ENCODE results near the gene HNRNPA2B1. TPM values are rescaled to one million over a fixed set of nuclear protein-coding genes. Genes with fewer than 3 reads are reported as not detected.

Gene HNRNPA2B1
- total RNA-seq = 100 to 1,000 TPM; 600 to 996 TPM

DNA sequence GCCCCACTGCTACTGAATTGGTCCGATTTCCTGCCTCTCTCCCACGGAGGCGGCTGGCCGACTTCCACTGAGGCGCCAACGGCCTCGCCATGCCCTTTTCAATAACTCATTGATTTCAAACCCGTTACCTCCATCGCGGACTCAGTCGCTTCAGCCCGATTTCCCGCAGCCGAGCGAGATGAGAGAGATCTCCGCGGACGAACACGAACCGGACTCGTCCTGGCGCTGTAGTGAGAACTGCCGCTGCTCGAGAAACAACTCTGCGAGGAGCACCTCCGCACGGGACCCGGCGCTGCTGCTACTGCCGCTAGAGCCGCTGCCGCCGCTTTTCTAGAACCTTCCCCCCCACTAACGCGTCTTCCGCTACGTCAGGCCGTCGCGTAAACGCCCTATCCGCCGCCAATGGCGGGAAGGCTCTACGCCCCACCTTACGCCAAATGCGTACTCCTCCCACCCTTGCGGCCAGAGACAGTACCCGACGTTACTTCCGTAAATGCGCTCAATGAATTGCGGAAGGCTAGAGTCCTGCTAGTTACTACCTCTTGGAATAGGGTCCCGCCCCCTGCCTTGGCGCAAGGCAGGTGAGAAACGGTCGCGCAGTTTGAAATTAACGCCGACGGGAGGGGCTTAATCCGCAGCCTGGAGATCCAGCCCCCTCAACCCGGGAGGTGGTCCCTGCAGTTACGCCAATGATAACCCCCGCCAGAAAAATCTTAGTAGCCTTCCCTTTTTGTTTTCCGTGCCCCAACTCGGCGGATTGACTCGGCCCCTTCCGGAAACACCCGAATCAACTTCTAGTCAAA lies at the start of gene HNRNPA2B1:
HNRNPA2B1 (minus strand) TSS at position 303 of the 803 bp plus-strand sequence; CDS start at position 134, 169 bp downstream.
- Mint-ChIP-seq H3K36me3 (ENCODE audit: low read depth) (peaks cover 82% of the 10 kb centered on the region), H3K9me3 (ENCODE audit: low read depth) (no peaks in the 10 kb centered on the region), H3K4me3 (peak within 1 kb of the TSS; percentile 100), H3K4me1 (peaks cover 36% of the 10 kb centered on the region), H3K27ac (peak within 1 kb of the TSS; percentile 100), H3K27me3 (no peaks in the 10 kb centered on the region)
- ATAC-seq = peak; percentile 71
- CTCF ChIA-PET = interaction anchor here (0.7 to 4.6 kb wide), 6 partner anchors 9 to 306 kb away, joined by 3 to 24 read pairs (median 3); no protein-coding TSS in a partner anchor
- POLR2A ChIA-PET = interaction anchor here (0.6 to 4.6 kb wide), 14 partner anchors 7 to 232 kb away, joined by 3 to 68 read pairs (median 4); partner anchors contain the start of gene NFE2L3
- DNase-seq = peak; percentile 97
- intact Hi-C loops (cut with DNase I, micrococcal nuclease) = loop anchor here (1.0 to 5.0 kb wide), 14 partner anchors 44 to 1628 kb away; partner anchors contain the start of genes CYCS (in 1 of the 2), HIBADH (in 1 of the 2), NFE2L3 (in 1 of the 2) and PALS2 (in 1 of the 2)

- Mint-ChIP-seq H3K27me3 (no peaks in the 10 kb centered on the region), H3K4me1 (no peaks in the 10 kb centered on the region), H3K36me3 (ENCODE audit: low read depth) (no peaks in the 10 kb centered on the region), H3K4me3 (no peak overlapping the region), H3K27ac (no peak overlapping the region), H3K9me3 (ENCODE audit: low read depth) (no peaks in the 10 kb centered on the region)
- POLR2A ChIA-PET = no interaction called here
- ATAC-seq = no peak
- CTCF ChIA-PET = no interaction called here
- intact Hi-C loops (cut with DNase I, micrococcal nuclease) = no loop called here
- no peak for DNase-seq
Observed at GRCh38 chr7:26250239-26250638, 49.7 kb upstream of the HNRNPA2B1 start.

DNA sequence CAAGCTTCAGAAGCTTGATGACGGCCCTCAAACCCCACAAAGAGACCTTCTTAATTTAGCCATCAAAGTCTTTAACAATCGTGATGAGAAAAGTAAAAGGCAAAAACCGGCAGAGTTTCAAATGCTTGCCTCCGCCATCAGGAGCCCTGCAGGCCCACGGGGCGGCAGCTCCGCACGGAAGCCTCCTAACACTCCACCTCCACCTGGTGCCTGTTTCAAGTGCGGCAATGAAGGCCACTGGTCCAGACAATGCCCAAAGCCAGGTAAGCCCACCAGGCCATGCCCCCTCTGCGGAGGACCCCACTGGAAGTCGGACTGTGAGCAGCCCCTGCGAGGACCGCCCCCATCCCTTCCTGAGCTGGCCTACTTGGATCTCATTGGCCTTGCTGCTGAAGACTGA lies 44.6 kb upstream of the HNRNPA2B1 start:
- ChIA-PET CTCF (no interaction called here), POLR2A (no interaction called here)
- no peaks in the 10 kb centered on the region for H3K4me1 Mint-ChIP-seq
- no peaks in the 10 kb centered on the region for H3K36me3 Mint-ChIP-seq (ENCODE audit: low read depth)
- intact Hi-C loops (cut with DNase I, micrococcal nuclease) = no loop called here
- no peak for DNase-seq
- H3K4me3 Mint-ChIP-seq = no peak overlapping the region
- no peak for ATAC-seq
- H3K9me3 Mint-ChIP-seq (ENCODE audit: low read depth) = no peaks in the 10 kb centered on the region
- H3K27me3 Mint-ChIP-seq = no peaks in the 10 kb centered on the region
- H3K27ac Mint-ChIP-seq = no peak overlapping the region

DNA sequence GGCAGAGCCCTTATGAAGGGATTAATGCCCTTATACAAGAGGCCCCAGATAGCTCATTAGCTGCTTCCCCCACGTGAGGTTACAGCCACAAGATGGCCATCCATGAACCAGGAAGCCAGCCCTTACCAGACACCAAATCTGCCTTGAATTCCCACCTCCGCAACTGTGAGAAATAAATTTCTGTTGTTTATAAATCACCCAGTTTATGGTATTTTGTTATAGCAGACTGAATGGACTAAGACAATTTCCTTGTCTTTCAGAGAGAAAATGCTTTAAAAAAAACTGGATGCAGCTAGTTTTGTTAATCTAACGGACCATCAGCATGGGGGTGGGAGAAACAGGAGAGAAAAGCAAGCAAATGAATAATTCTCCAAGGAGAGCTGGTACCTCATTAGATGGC lies 37.5 kb upstream of the HNRNPA2B1 start:
- intact Hi-C loops (cut with DNase I, micrococcal nuclease) = no loop called here
- Mint-ChIP-seq H3K27me3 (no peaks in the 10 kb centered on the region), H3K4me1 (no peaks in the 10 kb centered on the region), H3K9me3 (ENCODE audit: low read depth) (no peaks in the 10 kb centered on the region), H3K4me3 (no peak overlapping the region), H3K27ac (no peak overlapping the region), H3K36me3 (ENCODE audit: low read depth) (no peaks in the 10 kb centered on the region)
- no peak for DNase-seq
- ATAC-seq = no peak
- ChIA-PET CTCF (no interaction called here), POLR2A (no interaction called here)

DNA sequence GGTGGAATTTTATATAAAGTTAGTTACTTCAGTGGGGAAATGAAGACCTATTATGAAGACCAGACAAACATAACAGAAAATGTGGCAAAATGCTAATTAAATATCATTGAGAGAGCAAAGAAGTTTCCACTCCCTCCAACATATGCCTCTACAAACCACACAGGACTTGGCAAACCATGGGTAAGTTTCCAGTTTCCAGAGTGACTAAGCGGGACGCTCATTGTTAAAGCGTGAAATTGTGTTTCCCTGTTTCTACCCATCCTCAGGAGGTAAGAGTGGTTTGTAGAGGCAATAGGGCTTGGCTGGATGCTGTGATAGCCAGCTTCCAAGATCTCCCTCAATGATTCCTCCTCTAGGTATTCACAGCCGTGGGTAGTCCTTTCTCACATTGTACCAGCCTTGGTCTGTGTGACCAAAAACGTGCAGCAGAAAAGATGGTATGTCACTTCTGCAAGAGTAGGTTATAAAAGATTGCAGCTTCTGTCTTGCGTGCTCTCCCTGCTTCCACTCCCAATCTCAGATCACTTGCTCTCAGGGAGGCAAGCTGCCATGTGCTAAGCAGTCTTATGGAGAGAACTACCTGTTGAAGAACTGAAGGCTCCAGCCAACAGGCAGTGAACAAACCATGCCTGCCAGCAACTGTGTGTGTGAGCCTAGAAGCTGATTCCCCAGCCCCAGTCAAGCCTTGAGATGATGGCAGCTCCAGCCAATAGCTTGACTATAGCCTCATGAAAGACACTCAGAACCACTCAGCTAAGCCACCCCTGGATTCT lies 36.7 kb upstream of the HNRNPA2B1 start:
- ATAC-seq = peak; percentile 39
- DNase-seq = no peak
- POLR2A ChIA-PET = no interaction called here
- Mint-ChIP-seq H3K4me3 (no peak overlapping the region), H3K27ac (no peak overlapping the region), H3K36me3 (ENCODE audit: low read depth) (no peaks in the 10 kb centered on the region), H3K27me3 (no peaks in the 10 kb centered on the region), H3K4me1 (no peaks in the 10 kb centered on the region), H3K9me3 (ENCODE audit: low read depth) (no peaks in the 10 kb centered on the region)
- intact Hi-C loops (cut with DNase I, micrococcal nuclease) = no loop called here
- CTCF ChIA-PET = interaction anchor here (0.7 to 1.5 kb wide), 3 partner anchors 18 to 298 kb away, joined by 3 to 5 read pairs (median 3); no protein-coding TSS in a partner anchor

GRCh38 chr7:26233902-26234511 lies 33.5 kb upstream of the HNRNPA2B1 start:
- ATAC-seq = no peak
- Mint-ChIP-seq H3K27me3 (no peaks in the 10 kb centered on the region), H3K27ac (no peak overlapping the region), H3K4me3 (no peak overlapping the region), H3K9me3 (ENCODE audit: low read depth) (no peaks in the 10 kb centered on the region), H3K4me1 (no peaks in the 10 kb centered on the region), H3K36me3 (ENCODE audit: low read depth) (no peaks in the 10 kb centered on the region)
- ChIA-PET POLR2A (no interaction called here), CTCF (interaction anchor here (0.6 to 0.7 kb wide), 2 partner anchors 132 to 144 kb away, joined by 3 to 4 read pairs; no protein-coding TSS in a partner anchor)
- intact Hi-C loops (cut with DNase I, micrococcal nuclease) = no loop called here
- no peak for DNase-seq

DNA sequence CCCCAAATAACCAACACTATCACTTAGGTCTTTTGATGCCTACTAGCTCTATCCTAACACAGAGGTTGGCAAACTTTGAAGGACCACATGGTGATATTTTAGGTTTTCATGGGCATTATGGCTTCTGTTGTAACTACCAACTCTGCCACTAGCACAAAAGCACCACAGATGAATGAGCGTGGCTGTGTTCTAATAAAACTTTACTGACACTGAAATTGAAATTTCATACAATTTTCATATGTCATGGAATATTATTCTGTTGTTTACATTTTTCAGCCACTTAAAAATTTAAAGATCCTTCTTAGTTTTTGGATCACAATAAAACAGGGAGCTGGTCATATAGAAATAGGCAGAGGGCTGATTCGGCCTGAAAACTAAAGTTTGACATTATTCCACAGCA lies 27.4 kb upstream of the HNRNPA2B1 start:
- CTCF ChIA-PET = interaction anchor here (0.6 kb wide), 1 partner anchor 24 kb away, joined by 7 read pairs; no protein-coding TSS in a partner anchor
- intact Hi-C loops (cut with DNase I, micrococcal nuclease) = no loop called here
- H3K4me3 Mint-ChIP-seq = no peak overlapping the region
- POLR2A ChIA-PET = interaction anchor here (0.7 kb wide), 1 partner anchor 372 kb away, joined by 3 read pairs; no protein-coding TSS in a partner anchor
- H3K36me3 Mint-ChIP-seq (ENCODE audit: low read depth) = no peaks in the 10 kb centered on the region
- no peak for DNase-seq
- no peaks in the 10 kb centered on the region for H3K9me3 Mint-ChIP-seq (ENCODE audit: low read depth)
- no peak overlapping the region for H3K27ac Mint-ChIP-seq
- no peak for ATAC-seq
- no peaks in the 10 kb centered on the region for H3K4me1 Mint-ChIP-seq
- H3K27me3 Mint-ChIP-seq = peaks cover 2% of the 10 kb centered on the region

- ATAC-seq (no peak), DNase-seq (no peak)
- ChIA-PET POLR2A (no interaction called here), CTCF (no interaction called here)
- Mint-ChIP-seq H3K9me3 (ENCODE audit: low read depth) (no peaks in the 10 kb centered on the region), H3K4me1 (no peaks in the 10 kb centered on the region), H3K27me3 (peaks cover 2% of the 10 kb centered on the region), H3K27ac (no peak overlapping the region), H3K4me3 (no peak overlapping the region), H3K36me3 (ENCODE audit: low read depth) (no peaks in the 10 kb centered on the region)
- intact Hi-C loops (cut with DNase I, micrococcal nuclease) = no loop called here
Observed at GRCh38 chr7:26224359-26224758, 23.8 kb upstream of the HNRNPA2B1 start.

DNA sequence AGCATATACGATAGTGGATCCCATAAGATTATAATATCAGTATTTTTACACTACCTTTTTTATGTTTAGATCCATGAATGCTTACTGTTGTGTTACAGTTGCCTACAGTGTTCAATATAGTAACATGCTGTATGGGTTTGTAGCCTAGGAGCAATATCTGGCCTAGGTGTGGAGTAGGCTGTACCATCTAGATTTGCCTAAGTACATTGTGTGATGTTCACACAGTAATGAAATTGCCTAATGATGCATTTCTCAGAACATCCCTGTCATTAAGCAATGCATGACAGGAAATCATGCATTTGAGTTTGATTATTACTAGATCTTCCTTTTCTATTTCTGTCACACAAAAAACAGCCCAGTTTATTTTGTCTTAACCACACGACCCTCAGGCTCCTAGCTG lies 15.5 kb upstream of the HNRNPA2B1 start:
- no peaks in the 10 kb centered on the region for H3K27me3 Mint-ChIP-seq
- no peak for DNase-seq
- H3K36me3 Mint-ChIP-seq (ENCODE audit: low read depth) = peaks cover 26% of the 10 kb centered on the region
- ATAC-seq = peak; percentile 77
- H3K4me3 Mint-ChIP-seq = no peak overlapping the region
- H3K9me3 Mint-ChIP-seq (ENCODE audit: low read depth) = no peaks in the 10 kb centered on the region
- intact Hi-C loops (cut with DNase I, micrococcal nuclease) = no loop called here
- H3K27ac Mint-ChIP-seq = no peak overlapping the region
- H3K4me1 Mint-ChIP-seq = peaks cover 13% of the 10 kb centered on the region
- ChIA-PET CTCF (interaction anchor here (0.6 to 1.1 kb wide), 2 partner anchors 12 to 25 kb away, joined by 3 read pairs; no protein-coding TSS in a partner anchor), POLR2A (no interaction called here)

DNA sequence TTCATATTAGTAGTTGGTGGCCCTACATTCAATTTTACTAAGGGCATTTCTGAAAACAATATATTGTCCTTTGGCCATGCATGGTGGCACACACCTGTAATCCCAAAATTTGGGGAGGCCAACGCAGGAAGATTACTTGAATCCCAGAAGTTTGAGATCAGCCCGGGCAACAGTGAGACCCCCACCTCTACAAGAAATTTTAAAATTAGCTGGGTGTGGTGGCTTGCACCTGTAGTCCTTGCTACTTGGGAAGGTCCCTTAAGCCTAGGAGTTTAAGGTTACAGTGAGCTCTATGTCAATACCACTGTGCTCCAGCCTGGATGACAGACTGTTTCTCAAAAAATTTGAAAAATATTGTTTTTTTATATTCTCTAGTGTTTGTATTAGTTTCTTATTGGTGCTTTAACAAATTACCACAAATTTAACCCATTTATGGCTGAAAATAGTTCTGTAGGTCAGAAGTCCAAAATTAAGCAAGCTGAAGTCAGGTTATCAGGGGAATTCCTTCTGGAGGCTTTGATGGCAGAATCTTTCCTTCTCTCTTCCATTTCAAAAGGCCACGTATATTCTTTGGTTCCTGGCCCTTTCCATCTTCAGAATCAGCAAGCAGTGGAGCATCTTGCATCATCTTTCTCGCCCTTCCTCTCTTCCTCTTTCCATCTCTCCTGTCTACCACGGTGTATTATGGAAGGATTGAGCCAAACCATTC lies 13.4 kb upstream of the HNRNPA2B1 start:
- peaks cover 39% of the 10 kb centered on the region for H3K36me3 Mint-ChIP-seq (ENCODE audit: low read depth)
- ChIA-PET CTCF (interaction anchor here (1.0 to 1.3 kb wide), 3 partner anchors 9 to 151 kb away, joined by 3 read pairs; no protein-coding TSS in a partner anchor), POLR2A (interaction anchor here (0.6 to 1.2 kb wide), 3 partner anchors 9 to 54 kb away, joined by 4 to 8 read pairs (median 5); no protein-coding TSS in a partner anchor)
- peaks cover 21% of the 10 kb centered on the region for H3K4me1 Mint-ChIP-seq
- no peaks in the 10 kb centered on the region for H3K27me3 Mint-ChIP-seq
- intact Hi-C loops (cut with DNase I, micrococcal nuclease) = no loop called here
- H3K4me3 Mint-ChIP-seq = no peak overlapping the region
- DNase-seq (no peak), ATAC-seq (no peak)
- peak overlapping the region; percentile 78 for H3K27ac Mint-ChIP-seq
- H3K9me3 Mint-ChIP-seq (ENCODE audit: low read depth) = no peaks in the 10 kb centered on the region

Data from activated CD4-positive, alpha-beta T cell treated with anti-CD3 and anti-CD28 coated beads for 36 hours (primary cell).